Stimulated activated naive CD8-positive, alpha-beta T cell treated with anti-CD3 and anti-CD28 coated beads, Interleukin-15, Interleukin-2, amounts not matched to agents 100 U/mL and 50 U/mL, for 24 hours (primary cell): ENCODE measurements around the gene PELI1.
A peak's percentile ranks its signal among the peaks of the same experiment; 100 is the strongest.

Experiments used
- ATAC-seq: fragments of 150-1000 bp; cut with Tn5 transposase; one replicate; pipeline ENCODE4 v1.10.0; 2021
- DNase-seq: peaks from one replicate; pipeline ENCODE4 v3.0.0; 2021

Gene PELI1

GRCh38 chr2:64157792-64158191 is 13.6 kb upstream of the PELI1 start:
- no peak for ATAC-seq
- DNase-seq, result no peak

- no peak for DNase-seq
These were observed 9.6 kb upstream of the PELI1 start for GRCh38 chr2:64153811-64154210.

GRCh38 chr2:64151476-64151875 is 7.3 kb upstream of the PELI1 start:
- ATAC-seq, result no peak

More at GRCh38 chr2:64153811-64154210, 9.6 kb upstream of the PELI1 start:
- ATAC-seq, result no peak

GRCh38 chr2:64145714-64146113 is 1.5 kb upstream of the PELI1 start:
- ATAC-seq (no peak), DNase-seq (no peak)

More at GRCh38 chr2:64151476-64151875, 7.3 kb upstream of the PELI1 start:
- DNase-seq, result no peak

GRCh38 chr2:64145119-64145518 is 899 bp upstream of the PELI1 start:
- no peak for ATAC-seq
- DNase-seq, result no peak

GRCh38 chr2:64143169-64144056 is 807 bp downstream of the PELI1 start:
- peak; percentile 47 for DNase-seq
- no peak for ATAC-seq

GRCh38 chr2:64142741-64143168 is 1.5 kb downstream of the PELI1 start:
- ATAC-seq, result no peak
- no peak for DNase-seq

- no peak for DNase-seq
- ATAC-seq, result peak; percentile 15
These were observed 2.4 kb downstream of the PELI1 start for GRCh38 chr2:64141674-64142405.

- no peak for ATAC-seq
- no peak for DNase-seq
These were observed 3.5 kb downstream of the PELI1 start for GRCh38 chr2:64140665-64141200.

- ATAC-seq (no peak), DNase-seq (no peak)
These were observed 4.3 kb downstream of the PELI1 start for GRCh38 chr2:64139956-64140355.

GRCh38 chr2:64137996-64138395 is 6.2 kb downstream of the PELI1 start:
- DNase-seq, result no peak
- ATAC-seq, result no peak

GRCh38 chr2:64137567-64137966 is 6.7 kb downstream of the PELI1 start:
- no peak for ATAC-seq
- DNase-seq, result no peak

- no peak for ATAC-seq
- no peak for DNase-seq
These were observed 8.8 kb downstream of the PELI1 start for GRCh38 chr2:64135421-64135820.

GRCh38 chr2:64134813-64135212 is 9.4 kb downstream of the PELI1 start:
- DNase-seq (no peak), ATAC-seq (peak; percentile 37)

GRCh38 chr2:64133828-64134227 is 10.4 kb downstream of the PELI1 start:
- DNase-seq, result no peak

GRCh38 chr2:64133354-64133753 is 10.9 kb downstream of the PELI1 start:
- ATAC-seq (peak; percentile 45), DNase-seq (no peak)

More at GRCh38 chr2:64133828-64134227, 10.4 kb downstream of the PELI1 start:
- ATAC-seq, result peak; percentile 79

- ATAC-seq (no peak), DNase-seq (no peak)
These were observed 13.9 kb downstream of the PELI1 start for GRCh38 chr2:64130333-64130732.

- ATAC-seq, result peak; percentile 53
- DNase-seq, result no peak
These were observed 15.3 kb downstream of the PELI1 start for GRCh38 chr2:64128943-64129391.

- ATAC-seq, result no peak
- no peak for DNase-seq
These were observed 15.8 kb downstream of the PELI1 start for GRCh38 chr2:64128406-64128805.

- no peak for ATAC-seq
- no peak for DNase-seq
These were observed 17.1 kb downstream of the PELI1 start for GRCh38 chr2:64127119-64127518.

GRCh38 chr2:64126601-64127000 is 17.6 kb downstream of the PELI1 start:
- DNase-seq, result no peak

GRCh38 chr2:64124571-64124970 is 19.6 kb downstream of the PELI1 start:
- no peak for DNase-seq
- no peak for ATAC-seq

More at GRCh38 chr2:64126601-64127000, 17.6 kb downstream of the PELI1 start:
- ATAC-seq, result no peak

- no peak for ATAC-seq
These were observed 20.1 kb downstream of the PELI1 start for GRCh38 chr2:64124168-64124567.

More at GRCh38 chr2:64124168-64124567, 20.1 kb downstream of the PELI1 start:
- DNase-seq, result no peak
